T1000 (cell line): ENCODE results near the gene GLB1L3.
"Not testable (repeated sequence)": the region's sequence is repeated elsewhere in the genome, so short reads cannot be mapped to it uniquely, and the experiment has no call there.

Experiments
- DNase-seq: peaks from one replicate; lab custom pipeline; 2025; ENCODE audit warnings: mixed read lengths; lab: John Stamatoyannopoulos, UW

Gene GLB1L3

DNA sequence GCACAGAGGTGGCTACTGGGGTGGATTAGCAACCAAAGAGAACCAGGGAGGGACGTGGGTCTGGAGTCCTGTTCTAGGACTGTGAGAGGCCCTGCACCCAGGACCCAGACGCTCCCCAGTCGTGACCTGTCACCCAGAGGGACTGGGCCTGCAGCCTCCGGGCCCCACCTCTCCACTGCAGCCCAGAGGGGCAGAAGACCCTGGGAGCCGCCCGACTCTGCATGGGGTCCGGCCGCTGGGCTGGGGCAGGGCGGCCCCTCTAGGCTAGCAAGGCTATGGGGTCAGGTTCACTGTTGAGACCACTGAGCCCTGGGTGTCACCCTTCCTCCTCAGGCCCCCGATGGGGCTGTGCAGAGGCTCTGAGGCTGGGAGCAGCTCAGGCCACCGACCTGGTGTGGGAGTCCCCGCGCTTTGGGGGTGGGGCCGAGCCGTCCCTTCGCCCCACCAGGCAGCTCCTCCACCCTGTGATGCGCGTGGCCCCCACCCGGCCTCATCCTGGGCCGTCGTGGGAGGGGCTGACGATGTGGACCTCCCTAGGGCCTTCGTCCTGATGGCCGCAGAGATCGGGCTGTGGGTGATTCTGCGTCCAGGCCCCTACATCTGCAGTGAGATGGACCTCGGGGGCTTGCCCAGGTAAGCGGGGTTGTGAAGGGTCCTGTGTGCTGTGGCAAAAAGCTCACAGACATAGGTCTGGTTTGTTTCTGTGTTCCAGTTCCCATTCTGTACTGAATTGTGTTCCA lies 68.5 kb downstream of the GLB1L3 start:
- DNase-seq, result not testable (repeated sequence)

DNA sequence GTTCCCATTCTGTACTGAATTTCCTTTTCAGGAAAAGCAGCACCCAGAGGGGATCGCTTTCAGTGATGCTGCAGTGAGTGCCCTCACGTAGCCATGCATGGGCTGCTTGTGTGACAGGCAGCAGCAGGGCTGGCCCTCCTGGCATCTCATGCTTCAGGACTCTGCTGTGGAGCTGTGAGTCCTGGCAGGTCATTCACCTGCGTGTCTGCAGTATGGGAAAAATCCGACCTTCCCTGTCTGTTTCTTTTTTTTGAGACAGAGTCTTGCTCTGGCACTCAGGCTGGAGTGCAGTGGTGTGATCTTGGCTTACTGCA lies 69.0 kb downstream of the GLB1L3 start:
- DNase-seq, result no peak

DNA sequence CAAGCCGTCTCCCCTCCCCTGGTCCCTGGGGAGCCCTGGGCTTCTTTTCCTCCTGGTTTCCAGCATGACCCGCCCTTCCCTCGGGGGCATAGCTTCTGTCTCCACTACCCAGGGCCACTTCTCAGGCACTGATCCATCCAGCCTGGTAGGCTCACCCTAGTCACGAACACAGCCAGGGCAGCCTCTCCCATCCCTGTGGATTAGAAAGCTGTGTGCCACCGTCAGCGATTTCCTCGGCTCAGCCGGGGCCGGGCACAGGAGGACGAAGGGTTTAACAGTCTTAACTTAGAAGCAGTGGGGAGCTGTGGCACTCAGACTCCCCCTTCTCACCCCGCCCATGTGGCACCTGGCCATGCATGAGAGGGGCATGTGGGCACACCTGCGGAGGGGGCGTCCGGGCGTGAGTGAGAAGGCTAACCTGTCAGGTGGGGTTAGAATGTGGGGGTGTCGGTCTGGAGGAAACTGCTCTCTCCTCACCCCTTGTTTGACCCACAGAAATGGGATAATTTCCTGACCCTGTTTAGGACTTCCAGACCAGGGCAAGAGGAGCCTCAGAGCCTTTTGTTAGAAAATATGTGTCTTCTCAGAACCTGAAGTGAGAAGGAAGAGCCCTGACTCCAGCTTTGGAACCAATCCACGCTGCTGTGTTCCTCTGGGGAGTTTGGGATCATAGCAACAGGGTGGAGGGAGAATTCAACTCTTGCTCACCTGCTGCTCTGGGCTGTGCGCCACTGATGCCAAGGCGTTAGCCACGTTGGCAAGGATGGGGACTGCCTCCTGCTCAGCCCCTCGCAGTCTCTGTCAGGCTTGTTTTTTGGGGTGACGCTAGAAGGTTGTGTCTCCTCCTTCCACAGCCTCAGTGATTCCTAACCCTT lies 70.2 kb downstream of the GLB1L3 start:
- no peak for DNase-seq

DNA sequence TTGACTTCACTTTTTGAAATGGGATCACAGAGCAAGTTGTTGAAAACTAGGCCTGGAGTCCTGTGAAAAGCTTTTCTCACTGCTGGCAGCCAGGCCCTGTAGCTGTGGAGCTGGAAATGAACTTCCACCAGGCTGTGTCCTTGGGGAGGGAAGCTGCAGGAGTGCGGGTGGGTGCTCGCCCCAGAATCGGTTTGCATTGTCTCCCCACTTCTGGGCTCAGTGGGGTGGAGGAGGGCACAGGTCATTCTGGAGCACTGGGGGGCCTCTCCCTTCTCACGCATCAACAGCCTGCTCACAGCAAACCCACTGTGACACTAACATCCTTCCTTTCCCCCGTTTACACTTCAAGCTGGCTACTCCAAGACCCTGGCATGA lies 70.8 kb downstream of the GLB1L3 start:
- DNase-seq, result no peak

DNA sequence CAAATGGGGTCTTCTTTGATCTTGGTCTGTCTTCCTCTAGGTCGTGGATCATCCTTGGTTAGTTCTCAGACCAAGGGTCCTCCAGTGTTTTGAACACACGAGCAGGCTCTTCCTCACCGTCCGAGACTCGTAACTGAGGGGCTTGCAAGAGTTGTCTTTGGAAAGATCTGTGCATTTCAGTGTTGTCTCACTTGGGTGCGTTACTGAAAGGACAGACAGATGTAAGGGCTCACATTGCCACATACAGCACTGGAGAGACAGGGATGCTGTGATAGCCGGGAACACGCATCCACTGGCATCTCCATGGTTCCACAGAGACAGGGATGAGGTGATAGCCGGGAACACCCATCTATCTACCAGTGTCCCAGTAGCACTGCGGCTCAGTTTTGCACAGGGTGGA lies 71.3 kb downstream of the GLB1L3 start:
- DNase-seq, result no peak

DNA sequence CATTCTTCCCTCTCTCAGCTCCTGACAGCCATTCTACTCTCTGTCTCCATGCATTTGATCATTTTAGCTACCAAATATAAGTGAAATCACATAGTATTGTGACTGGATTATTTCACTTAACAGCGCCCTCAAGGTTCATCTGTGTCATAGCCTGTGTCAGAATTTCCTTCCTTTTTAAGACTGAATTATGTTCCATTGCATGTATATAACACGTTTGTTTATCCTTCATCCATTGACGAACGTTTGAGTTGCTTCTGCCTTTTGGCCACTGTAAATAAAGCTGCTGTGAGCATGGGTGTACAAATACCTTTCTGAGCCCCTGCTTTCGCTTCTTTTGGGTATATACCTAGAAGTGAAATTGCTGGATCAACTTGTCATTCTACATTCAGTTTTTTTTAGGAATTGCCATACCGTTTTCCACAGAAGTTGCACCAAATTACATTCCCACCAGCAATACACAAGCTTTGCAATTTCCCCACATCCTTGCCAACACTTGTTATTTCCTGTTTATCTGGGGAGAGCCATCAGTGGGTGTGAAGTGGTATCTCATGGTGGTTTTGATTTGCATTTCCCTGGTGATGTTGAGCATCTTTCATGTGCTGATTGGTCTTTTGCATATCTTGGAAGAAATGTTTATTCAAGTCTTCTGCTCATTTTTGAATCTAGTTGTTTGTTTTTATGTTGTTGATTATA lies 73.1 kb downstream of the GLB1L3 start:
- no peak for DNase-seq

DNA sequence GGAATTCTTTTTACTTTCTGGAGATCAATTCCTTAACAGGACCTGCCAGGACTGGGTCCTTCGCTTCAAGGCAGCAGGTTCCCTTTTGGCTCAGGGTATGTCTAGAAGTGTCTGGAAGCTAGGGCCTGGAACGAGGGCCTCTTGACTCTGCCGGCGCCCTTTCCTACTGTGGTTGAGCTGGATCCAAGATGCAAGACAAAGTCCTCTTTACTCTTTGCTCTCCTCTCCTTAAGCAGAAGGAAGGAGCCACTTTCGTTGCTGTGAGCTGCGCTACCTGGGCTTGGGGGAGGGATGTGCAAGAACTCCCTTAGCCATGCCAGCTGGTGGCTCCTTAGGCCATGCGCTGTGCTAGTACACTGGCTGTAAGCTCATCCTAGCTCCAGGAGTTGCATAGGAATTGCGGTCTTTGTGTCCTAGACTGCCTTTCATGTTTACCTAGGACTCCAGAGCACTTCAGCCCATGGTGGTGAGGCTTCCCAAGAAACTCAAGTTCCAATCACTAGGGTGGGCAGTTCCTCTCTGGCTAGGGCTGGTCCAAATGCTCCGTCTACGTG lies 73.7 kb downstream of the GLB1L3 start:
- no peak for DNase-seq

DNA sequence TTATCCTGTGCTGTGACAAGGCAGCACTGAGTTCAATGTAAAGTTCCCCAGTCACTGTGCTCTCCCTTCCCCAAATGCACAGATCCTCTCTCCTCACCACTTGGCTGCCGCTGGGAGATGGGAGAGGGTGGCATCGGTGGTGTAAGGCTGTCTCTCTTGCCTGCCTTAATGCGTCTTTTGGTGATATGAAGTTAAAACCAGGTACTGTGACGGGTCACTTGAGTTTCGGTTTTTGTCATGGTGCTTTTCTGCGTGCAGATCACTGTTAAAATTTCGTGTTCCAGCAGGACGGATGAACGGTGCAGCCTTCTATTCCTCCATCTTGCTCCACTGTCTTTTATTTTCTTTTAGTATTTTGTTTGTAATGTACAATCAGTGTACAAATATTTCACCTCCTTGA lies 74.2 kb downstream of the GLB1L3 start:
- DNase-seq, result no peak

DNA sequence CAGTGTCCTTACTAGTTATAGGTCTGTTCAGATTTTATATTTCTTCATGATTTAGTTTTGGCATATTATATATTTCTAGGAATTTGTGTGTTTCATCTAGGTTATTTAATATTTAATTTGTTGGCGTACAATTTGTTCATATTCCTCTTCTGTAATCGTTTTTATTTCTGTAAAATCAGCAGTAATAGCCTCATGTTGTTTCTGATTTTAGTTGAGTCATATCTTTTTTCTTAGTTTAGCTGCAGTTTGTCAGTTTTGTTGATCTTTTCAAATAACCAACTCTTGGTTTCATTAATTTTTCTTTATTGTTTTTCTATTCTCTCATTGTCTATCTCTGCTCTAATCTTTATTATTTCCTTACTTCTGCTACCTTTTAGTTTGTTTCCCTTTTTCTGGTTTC lies 75.9 kb downstream of the GLB1L3 start:
- DNase-seq, result no peak

DNA sequence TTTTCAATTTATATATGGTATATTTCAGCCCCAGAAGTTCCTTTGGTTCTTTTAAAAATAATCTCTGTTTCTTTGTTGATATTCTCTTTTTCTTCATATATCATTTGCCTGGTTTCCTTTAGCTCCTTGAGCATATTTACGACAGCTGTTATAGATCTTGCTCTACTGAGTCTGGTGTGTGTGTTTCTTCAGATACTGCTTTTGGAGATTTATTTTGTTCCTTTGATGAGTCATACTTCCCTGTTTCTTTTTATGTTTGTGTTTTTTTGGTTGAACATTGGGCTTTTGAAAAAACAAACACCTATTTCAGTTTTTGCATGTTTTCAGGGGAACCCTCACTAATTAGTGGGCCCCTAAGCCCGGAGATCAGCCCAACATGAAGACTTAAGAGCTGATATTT lies 79.0 kb downstream of the GLB1L3 start:
- no peak for DNase-seq

DNA sequence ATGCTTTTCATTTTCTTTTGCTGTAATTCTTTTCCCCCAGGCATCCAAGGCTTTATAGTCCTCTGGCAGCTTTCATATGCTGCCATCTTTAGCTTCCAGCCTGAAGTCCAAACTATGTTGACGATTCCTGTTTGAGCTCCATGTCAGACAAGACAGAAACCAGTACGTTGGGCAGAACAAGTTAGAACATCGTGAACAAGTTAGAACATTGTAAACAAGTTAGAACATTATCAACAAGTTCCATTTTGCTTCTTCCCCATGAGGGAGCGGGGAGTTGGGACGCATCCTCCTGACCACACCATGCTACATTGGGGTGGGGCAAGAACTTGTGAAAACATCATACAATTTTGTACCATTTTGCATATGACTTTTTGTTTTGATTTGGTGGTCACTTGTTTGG lies 79.5 kb downstream of the GLB1L3 start:
- no peak for DNase-seq

DNA sequence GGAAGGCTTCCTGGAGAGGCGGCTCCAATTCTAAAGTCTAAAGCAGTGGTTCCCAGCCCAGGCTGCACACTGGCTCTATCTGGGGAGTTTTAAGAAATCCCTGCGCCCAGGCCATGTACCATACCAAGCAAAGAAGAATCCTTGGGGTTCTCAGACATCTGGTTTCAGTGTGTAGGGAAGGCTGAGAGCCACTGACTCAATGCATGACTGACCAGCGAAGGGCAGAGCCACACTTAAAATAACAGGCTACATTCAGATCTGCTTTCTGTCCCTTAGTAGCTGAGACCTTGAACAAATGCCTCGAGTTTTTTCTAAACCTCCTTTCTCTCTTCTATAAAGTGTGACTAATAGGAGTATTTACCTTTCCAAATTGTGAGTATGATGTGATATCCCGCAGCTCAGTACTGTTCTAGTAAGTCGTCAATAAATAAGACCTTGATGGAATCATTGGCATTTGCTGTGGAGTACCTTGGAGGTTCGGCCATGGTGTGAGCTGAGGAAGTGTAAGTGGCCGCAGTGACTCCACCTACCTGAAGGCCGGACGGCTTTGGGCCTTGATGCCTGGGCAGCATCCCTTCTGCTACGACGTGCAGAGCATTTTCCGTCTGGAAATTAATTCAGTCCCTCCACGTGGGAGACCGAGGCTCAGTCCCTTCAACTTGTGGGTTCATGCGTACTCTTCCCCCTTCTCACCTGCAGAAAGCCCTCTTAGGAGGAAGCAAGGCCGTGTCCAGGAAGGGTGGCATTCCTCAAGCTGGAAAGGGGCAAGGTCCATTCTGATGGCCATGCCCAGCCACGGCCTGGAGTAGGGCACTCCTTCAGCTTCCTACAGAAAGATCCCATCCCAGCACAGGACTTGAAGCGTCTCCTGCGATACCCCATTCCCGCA lies 80.7 kb downstream of the GLB1L3 start:
- DNase-seq, result no peak

DNA sequence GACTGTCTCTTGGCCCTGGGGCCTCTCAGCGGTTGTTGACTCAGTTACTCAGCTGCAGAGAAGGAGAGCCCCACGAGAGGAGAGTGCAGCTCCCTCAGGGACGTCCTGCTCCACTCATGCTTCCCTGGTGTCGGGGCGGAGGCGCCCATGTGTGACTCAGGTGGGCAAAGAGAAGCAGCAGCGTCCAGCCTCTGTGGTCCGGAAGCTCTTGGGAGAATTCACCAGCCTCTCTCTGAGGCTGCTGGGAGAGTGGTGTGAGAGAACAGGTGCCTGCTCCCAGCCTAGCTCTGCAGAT lies 81.3 kb downstream of the GLB1L3 start:
- DNase-seq, result no peak

DNA sequence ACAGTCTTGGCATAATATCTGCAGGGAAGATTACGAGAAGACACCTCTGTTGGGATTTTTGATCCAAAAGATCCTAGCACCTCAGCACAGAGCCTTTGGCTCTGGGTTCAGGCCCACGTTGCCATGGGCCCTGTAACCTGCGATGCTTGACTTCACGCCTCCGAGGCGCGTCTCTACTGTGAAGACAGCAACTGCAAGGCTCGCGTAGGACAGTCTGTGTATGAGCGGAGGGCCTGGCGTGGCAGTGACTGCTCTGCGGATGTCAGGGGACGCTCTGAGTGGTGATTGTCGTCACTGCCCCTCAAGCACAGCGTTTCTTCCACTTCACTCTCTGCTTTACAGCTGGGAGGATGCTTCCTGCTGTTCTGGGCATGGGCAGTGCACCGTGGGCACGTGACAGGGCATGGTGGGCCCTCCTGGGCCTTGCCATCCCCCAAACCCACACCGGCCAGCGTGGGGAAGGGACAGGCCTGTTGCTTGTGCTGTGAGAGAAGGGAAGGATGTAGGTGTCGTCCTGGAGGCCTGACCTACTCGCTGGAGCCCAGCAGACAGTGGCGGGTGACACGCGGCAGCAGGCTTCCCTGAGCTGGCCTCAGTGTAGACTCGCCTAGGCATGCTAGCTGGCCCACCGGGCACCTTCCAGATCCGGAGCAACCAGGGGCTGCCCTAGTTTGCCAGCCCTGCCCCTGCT lies 82.1 kb downstream of the GLB1L3 start:
- no peak for DNase-seq

DNA sequence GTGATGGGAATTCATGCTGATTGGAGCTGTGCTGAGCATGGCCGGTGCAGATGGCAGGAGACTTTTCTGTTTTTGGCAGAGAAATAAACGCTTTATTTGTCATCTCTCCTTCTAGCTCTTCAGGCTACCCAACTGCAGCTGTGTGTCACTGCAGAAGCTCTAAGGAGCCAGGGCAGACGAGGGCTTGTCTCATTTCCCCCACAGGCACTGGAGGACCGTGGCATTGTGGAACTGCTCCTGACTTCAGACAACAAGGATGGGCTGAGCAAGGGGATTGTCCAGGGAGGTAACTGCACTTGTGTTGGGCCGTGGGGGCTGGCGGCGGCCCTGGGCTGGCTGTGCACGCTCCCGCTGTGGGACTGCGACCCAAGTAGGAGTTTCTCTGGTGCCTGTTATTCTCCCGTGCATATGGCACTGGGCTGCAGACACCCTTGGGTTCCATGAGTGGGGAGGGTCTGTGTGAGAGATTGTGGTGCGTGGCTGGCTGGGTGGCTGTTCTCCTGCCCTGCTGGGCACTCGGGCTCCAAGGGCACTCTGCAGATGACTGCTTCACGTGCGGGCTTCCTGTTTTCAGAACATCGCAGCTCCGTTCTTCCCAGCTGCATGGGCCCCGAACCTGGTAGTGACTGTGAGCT lies 82.8 kb downstream of the GLB1L3 start:
- no peak for DNase-seq

DNA sequence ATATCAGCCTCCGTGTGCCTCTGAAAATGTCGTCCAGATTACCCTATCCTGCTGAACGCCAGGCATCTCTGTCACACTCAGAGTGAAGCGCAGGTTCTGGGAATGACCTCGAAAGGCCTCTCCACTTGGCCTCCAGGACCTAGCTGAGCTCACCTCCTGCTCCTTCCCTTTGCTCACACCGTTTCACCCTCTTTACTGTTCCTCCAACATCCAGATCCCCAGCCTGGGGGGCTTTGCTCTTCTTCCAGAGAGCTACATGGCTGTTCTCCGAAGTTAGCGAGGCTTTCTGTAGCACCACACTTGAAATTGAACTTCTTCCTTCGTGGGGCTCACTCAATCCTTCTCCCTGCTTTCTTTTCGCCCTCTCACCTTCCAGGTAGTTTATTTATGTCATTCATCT lies 83.5 kb downstream of the GLB1L3 start:
- no peak for DNase-seq

DNA sequence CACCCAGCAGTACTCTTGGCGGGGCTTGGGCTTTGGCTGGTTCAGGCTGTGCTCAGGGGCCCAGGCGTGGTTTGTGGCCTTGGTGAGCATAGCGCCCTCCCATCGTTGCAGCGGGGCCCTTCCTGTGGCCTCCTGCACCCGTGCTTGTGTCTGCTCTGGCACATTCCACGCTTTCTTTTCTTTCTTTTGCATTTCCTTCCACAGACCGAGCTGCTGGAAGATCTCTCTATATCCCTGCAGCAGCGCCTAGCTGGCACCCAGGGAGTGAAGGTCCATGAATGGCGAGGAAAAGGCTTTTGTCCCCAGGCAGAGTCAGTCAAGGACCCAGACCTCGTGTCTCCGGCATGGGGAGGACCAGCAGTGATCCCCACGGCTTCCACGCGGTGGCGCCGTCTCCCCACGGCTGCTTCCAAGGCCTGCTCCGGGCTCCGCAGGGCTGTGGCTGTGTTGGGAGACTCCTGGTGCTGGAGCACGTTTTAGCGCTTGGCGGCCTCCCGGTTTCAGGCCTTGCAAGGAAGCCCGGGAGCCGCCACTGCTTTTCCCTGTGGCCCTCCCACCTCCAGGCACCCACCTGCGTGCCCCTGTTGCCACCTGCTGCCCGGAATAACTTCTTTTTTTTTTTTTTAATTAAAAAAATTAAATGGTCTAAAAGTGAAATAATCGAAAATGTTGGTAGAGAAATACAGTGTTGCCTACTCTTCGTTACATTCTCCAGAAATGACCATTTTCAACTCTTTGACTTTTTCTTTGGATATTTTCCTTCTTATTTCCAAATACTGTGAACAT lies 84.1 kb downstream of the GLB1L3 start:
- DNase-seq, result no peak

DNA sequence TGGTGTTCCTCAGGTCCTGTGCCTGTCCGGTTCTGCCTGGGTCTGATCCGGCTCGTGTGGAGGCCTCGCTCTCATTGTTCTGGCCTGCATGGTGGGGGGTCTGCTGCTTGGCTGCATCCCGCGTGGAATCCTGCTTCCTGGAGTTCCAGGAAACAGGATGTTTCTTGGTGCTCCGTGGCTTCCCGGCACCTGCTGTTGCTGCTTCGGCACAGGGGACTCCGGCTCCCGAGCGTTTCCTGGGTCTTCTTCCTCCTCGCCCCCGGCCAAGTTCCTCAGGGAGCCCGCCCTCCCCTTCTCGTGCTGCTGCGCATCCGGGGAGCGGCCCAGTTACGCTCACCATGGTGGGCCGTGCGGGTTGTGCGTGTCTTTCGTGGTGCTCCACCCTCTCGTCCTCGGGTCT lies 85.5 kb downstream of the GLB1L3 start:
- no peak for DNase-seq

DNA sequence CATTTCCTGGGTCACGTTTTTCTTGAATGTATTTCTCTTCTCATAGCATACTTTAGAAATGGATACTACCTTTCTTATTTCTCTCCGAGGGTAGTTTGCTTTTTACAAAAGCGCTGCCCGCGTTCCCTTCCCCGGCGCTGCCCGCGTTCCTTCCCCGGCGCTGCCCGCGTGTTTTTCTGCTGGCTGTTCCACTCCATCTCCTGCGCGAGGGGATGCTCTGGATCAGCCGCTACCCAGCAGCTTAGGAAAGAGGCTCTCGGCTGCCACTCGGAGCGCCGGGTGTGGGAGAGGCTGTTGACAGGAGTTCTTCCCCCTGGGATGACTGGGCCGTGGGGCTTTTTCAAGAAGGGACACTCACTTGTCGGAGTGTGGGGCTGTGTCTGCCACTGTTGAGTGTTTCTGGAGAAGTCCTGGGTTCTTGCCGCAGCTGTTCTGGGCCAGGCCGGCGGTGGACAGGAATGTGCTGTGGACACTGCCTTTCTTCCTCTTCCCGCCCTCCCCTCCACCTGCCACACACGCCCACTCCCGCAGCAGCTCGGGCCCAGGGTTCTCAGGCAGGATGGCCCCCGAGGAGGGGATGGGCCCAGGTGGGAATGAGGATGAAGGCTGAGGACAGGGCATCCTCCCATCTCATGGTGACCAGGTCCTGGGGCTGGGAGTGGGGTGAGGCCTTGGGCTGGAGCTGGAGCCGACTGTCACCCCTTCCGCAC lies 86.2 kb downstream of the GLB1L3 start:
- no peak for DNase-seq
